Occipital lobe (tissue), 2 donors: Measurements from ENCODE around the gene SYT3. TPM values are rescaled to one million over a fixed set of nuclear protein-coding genes. Genes with fewer than 3 reads are reported as not detected.
"Not testable (repeated sequence)": the region's sequence is repeated elsewhere in the genome, so short reads cannot be mapped to it uniquely, and the experiment has no call there.

Experiments used
- DNase-seq: peaks from one replicate; lab custom pipeline; 2025; lab: John Stamatoyannopoulos, UW
- total RNA-seq: library from RNA; depleted of rRNA; stranded (reverse); fragments of >200 nt; gene quantifications from one replicate; pipeline ENCODE4 v1.2.3, GENCODE V29; 2014

SYT3 gene
- total RNA-seq, 1 donor from 2014 or later: 17.0 TPM

GRCh38 chr19:50636317-50637085 lies 3.2 kb downstream of the SYT3 start:
- DNase-seq: no peak

DNA sequence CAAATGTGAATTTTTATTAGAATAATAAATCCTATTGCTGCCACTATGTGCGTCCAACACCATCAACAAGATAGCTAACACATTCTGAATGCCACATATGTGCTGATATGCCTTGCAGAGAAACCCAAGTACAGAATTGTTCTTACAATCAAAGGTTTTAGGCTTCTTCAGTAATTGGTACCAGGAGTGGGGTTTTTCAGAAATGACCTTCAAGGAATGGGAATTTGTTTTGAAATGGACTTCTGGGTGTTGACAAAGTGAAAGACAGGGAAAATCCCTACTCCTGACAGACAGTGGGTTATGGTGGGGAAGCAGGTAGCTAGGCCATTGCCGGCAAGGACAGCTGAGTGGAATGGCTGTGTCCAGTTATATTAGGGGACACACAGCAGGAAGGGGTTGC lies 5.7 kb downstream of the SYT3 start:
- no peak for DNase-seq

DNA sequence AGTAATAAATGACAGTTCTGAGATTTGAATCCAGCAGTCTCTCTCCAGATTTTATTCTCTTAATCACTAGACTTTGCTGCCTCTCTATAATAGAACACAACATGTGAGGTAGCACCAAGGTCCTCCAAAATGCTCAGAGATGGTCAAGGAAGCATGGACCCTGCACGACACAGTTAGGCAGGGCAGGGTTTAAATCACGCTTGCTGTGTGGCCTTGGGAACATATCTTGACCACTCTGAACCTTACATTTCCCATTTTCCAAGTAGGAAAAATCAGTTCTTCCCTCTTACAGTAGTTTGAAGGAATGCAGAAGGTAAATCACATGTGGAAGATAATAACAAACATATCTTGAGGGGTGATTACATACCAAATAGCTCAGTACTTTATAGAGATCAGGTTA lies 6.3 kb downstream of the SYT3 start:
- DNase-seq: no peak

DNA sequence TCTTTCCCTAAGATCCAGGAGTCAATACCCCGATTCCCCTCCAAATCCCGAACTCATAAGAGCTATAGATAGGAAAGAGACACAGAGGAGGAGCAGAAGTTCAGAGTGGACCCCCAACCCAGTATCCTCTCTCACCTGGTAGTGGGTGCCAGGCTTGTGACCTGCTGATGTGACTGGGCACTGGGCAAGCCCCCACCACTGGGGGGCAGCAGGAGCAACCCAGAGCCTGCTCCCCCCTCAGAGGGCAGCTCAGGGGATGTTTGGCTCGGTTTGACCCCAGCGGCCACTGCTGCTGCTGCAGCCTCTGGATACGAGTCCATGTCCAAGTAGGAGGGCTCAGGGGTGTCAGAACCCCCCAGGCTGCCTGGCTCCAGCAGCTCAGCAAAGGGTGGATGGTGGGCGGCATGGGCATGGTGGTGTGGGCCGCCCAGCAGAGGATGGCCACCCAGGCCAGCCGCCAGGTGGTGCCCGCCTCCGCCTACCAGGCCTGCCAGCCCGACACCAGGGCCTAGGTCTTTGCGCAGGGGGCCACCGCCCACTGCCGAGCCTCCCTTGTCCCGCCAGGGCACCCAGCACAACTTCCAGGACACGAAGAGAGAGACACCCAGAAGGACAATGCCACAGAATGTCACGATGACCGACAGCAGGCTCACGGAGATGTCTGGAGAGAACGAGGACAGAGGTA lies 7.4 kb downstream of the SYT3 start:
- DNase-seq: no peak

- no peak for DNase-seq
Observed at GRCh38 chr19:50629801-50630200, 9.9 kb downstream of the SYT3 start.

DNA sequence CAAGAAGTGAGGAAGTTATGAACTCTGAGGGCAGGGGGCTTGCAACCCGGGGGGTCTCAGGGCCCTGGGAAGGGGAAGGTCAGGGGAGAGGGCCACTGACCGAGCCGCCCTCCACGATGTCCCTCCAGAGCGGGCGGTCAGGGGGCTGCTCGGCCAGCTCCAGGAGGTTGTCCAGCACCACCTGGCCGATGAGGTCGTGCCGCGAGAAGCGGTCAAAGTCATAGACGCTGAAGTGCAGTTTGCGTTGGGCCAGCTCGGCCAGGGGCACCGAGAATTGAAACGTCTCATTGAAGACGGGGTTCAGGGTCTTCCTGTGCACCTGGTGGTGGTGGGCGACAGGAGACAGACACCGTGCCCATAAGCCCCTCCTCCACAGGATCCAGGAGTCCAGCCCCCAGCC lies 10.5 kb downstream of the SYT3 start:
- no peak for DNase-seq

- DNase-seq: no peak
Observed at GRCh38 chr19:50628551-50628950, 11.1 kb downstream of the SYT3 start.

DNA sequence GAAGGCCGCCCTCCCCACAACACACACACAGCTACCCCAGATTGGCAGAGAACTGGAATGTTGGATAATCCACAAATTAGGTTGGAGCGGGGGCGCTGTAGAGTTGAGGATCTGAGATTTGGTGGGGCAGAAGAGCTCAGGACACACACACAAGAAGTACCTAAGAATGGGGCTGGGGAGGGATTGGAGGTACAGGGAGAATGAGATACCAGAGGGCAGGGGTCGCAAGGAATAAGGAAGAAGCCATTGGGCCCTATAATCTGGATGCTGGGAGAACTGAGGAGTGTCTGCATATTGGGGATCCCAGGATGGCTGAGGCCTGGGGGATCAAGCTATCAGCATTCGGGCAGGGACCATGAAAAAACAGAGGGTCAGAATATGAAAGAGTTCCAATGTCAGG lies 11.5 kb downstream of the SYT3 start:
- DNase-seq: no peak

GRCh38 chr19:50626795-50627194 lies 12.9 kb downstream of the SYT3 start:
- DNase-seq: no peak

GRCh38 chr19:50626011-50626410 lies 13.7 kb downstream of the SYT3 start:
- no peak for DNase-seq

DNA sequence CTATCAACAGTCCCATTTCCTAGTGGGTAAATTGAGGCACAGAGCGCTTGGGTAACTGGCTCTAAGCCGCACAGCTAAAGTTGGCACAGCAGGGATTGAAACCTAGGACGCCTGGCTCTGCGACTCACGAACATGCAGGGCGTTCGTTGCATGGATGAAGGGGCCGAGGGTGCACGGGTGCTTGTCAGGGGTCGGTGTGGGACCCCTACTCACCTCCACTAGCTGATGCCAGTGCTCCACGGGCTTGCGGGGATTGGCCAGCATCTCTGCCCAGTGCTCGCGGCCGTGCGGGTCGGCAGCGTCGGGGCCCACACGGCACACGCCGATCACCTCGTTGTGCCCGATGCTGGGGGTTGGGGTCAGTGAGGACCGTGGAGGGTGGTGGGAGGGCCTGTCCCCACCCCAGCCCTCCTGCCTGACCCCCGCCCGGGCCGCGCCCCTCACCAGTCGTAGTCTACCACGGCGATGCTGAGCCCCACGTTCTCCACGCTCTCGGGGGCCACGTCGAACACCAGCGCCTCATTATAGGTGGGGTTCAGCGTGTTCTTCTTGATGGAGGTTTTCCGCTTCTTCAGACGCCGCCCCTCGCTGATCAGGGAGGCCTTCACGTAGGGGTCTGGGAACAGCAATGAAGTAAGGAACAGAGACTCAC lies 14.6 kb downstream of the SYT3 start:
- no peak for DNase-seq

GRCh38 chr19:50620394-50620906 lies 19.2 kb downstream of the SYT3 start:
- DNase-seq: not testable (repeated sequence)

DNA sequence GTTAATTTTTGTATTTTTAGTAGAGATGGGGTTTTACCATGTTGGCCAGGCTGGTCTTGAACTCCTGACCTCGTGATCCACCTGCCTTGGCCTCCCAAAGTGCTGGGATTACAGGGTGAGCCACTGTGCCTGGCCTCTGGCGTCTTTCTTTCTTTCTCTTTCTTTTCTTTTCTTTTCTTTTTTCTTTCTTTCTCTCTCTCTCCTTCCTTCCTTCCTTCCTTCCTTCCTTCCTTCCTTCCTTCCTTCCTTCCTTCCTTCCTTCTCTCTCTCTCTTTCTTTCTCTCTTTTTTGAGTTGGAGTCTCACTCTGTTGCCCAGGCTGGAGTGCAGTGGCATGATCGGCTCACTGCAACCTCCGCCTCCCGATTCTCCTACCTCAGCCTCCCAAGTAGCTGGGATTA lies 20.5 kb downstream of the SYT3 start:
- not testable (repeated sequence) for DNase-seq

GRCh38 chr19:50618379-50618778 lies 21.3 kb downstream of the SYT3 start:
- not testable (repeated sequence) for DNase-seq

- not testable (repeated sequence) for DNase-seq
Observed at GRCh38 chr19:50612504-50613404, 26.9 kb downstream of the SYT3 start.

DNA sequence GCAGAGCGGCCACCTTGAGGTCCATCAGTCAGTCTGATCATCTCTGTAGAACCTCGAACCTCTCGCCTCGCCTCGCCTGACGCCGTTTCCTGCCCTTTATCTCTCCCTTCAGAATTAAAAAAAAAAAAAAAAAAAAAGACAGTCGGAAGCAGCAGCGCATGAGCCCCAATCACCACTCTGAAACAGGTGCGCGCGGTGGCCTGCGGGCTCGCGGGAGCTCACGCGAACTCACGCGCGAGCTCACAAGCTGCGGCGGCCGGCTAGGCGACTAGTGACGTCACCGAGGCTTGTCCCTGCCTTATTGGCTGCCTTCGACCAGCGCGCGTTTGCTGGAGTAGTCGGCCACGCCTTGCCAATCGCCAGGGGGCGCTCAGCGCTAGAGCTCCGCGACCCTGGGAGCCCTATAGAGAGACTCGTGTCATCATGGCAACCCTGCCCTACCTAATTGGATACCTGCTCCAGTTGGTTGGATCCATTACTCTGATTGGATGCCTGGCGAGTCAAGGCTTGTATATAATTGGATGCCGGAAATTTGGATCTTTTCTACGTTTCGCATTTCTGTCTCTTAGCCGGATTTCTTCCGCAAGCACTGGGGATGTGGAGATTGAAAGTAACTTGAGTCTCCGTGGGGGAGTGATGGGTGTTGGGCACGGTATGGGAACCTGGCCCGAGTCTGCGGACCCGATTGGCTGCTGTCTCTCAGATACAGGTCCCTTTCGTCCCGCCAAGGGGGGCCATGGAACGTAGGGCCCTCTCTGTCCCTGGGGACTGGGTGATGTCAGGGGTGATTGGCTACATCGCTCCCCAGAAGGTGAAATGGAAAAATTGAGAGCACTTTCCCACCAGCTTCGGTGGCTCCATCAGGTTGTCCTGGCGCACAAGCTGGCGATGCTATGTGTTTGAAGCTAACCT lies 31.6 kb downstream of the SYT3 start:
- peak; percentile 96 for DNase-seq

GRCh38 chr19:50607388-50607787 lies 32.3 kb downstream of the SYT3 start:
- DNase-seq: no peak

GRCh38 chr19:50606059-50606836 lies 33.4 kb downstream of the SYT3 start:
- DNase-seq: not testable (repeated sequence)
